Ishikawa (cell line): ENCODE measurements around the gene ZNF248.

Source experiments
- CEBPB ChIP-seq: IDR thresholded peaks from 2 replicates; pipeline ENCODE4 v1.6.1; 2012
- CREB1 ChIP-seq: IDR thresholded peaks from 2 replicates; pipeline ENCODE4 v1.6.1; 2012; ENCODE audit warnings: low read depth
- EGR1 ChIP-seq: IDR thresholded peaks from 2 replicates; pipeline ENCODE4 v1.6.1; 2012
- EP300 ChIP-seq: IDR thresholded peaks from 2 replicates; pipeline ENCODE4 v1.6.1; 2012; ENCODE audit warnings: borderline replicate concordance
- FOXM1 ChIP-seq: IDR thresholded peaks from 2 replicates; pipeline ENCODE4 v1.6.1; 2012; ENCODE audit warnings: low read depth, borderline replicate concordance
- NFIC ChIP-seq: IDR thresholded peaks from 2 replicates; pipeline ENCODE4 v1.6.1; 2012
- RAD21 ChIP-seq: IDR thresholded peaks from 2 replicates; pipeline ENCODE4 v1.6.1; 2012; ENCODE audit warnings: low read depth
- TAF1 ChIP-seq: IDR thresholded peaks from 2 replicates; pipeline ENCODE4 v1.6.1; 2012; ENCODE audit warnings: low read depth, mild to moderate bottlenecking
- TCF12 ChIP-seq: IDR thresholded peaks from 2 replicates; pipeline ENCODE4 v1.6.1; 2012; ENCODE audit warnings: low read depth
- TEAD4 ChIP-seq: IDR thresholded peaks from 2 replicates; pipeline ENCODE4 v1.6.1; 2012
- YY1 ChIP-seq: IDR thresholded peaks from 2 replicates; pipeline ENCODE4 v1.6.1; 2012; ENCODE audit warnings: low read depth
- ZBTB7A ChIP-seq: IDR thresholded peaks from 2 replicates; pipeline ENCODE4 v1.6.1; 2012; ENCODE audit warnings: low read depth
- TF ChIP-seq, protein P1 (sequence below): IDR thresholded peaks from 2 replicates; pipeline ENCODE4 v1.6.1; 2012
- TF ChIP-seq, protein P2 (sequence below): IDR thresholded peaks from 2 replicates; pipeline ENCODE4 v1.6.1; 2012
- TF ChIP-seq, protein P3 (sequence below): IDR thresholded peaks from 2 replicates; pipeline ENCODE4 v1.6.1; 2012; ENCODE audit warnings: low read depth, mild to moderate bottlenecking

Gene ZNF248

DNA sequence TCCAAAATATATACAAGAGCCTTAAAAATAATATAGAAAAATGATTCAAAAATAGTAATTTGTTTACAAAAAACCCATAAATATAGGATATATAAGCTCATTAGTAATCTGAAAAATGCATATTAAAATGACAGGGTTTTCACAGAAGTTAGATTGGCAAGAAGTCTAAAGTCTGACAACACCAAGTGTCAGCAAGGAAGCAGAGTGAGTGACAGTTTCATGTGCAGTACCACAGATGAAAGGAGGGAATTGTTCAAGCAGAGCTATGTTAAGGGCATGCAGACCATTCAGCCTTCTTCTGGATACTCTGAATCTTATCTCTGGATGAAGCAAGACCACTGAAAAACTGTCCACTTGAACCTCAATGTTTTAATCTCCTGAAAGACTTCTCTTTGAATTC, 55.9 kb downstream of the ZNF248 start:
- TF ChIP-seq CEBPB (no peak), RAD21 (no peak), TAF1 (no peak), TCF12 (no peak), YY1 (no peak), TEAD4 (no peak), NFIC (no peak), ZBTB7A (no peak), CREB1 (no peak), EP300 (no peak), FOXM1 (no peak), EGR1 (no peak)
- TF ChIP-seq, protein P1, sequence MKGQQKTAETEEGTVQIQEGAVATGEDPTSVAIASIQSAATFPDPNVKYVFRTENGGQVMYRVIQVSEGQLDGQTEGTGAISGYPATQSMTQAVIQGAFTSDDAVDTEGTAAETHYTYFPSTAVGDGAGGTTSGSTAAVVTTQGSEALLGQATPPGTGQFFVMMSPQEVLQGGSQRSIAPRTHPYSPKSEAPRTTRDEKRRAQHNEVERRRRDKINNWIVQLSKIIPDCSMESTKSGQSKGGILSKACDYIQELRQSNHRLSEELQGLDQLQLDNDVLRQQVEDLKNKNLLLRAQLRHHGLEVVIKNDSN: no peak
- TF ChIP-seq, protein P2, sequence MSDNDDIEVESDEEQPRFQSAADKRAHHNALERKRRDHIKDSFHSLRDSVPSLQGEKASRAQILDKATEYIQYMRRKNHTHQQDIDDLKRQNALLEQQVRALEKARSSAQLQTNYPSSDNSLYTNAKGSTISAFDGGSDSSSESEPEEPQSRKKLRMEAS: no peak
- TF ChIP-seq, protein P3, sequence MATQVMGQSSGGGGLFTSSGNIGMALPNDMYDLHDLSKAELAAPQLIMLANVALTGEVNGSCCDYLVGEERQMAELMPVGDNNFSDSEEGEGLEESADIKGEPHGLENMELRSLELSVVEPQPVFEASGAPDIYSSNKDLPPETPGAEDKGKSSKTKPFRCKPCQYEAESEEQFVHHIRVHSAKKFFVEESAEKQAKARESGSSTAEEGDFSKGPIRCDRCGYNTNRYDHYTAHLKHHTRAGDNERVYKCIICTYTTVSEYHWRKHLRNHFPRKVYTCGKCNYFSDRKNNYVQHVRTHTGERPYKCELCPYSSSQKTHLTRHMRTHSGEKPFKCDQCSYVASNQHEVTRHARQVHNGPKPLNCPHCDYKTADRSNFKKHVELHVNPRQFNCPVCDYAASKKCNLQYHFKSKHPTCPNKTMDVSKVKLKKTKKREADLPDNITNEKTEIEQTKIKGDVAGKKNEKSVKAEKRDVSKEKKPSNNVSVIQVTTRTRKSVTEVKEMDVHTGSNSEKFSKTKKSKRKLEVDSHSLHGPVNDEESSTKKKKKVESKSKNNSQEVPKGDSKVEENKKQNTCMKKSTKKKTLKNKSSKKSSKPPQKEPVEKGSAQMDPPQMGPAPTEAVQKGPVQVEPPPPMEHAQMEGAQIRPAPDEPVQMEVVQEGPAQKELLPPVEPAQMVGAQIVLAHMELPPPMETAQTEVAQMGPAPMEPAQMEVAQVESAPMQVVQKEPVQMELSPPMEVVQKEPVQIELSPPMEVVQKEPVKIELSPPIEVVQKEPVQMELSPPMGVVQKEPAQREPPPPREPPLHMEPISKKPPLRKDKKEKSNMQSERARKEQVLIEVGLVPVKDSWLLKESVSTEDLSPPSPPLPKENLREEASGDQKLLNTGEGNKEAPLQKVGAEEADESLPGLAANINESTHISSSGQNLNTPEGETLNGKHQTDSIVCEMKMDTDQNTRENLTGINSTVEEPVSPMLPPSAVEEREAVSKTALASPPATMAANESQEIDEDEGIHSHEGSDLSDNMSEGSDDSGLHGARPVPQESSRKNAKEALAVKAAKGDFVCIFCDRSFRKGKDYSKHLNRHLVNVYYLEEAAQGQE: no peak

DNA sequence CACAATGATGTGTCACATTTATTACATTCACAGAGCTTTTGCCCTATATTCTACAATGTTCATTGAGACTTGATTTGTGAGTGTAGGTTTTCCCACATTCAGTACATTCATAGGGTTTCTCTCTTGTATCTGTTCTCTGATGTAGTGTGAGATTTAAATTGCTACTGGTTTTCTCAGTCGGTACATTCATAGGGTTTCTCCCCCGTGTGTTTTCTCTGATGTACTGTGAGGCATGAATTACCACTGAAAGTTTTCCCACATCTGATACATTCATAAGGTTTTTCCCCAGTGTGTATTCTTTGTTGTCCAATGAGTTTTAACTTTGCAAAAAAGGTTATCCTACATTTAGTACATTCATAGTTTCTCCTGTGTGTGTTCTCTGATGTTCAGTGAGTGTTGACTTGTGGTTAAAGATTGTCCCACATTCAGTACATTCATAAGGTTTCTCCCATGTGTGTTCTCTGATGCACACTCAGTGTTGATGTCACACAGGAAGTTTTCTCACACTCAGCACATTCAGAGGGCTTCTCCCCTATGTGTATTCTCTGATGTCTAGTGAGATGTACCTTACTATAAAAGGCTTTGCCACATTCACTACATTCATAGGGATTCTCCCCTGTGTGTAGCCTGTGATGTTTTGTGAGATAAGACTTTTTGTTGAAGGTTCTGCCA, 63.0 kb downstream of the ZNF248 start:
- TF ChIP-seq TAF1 (no peak), NFIC (no peak)

DNA sequence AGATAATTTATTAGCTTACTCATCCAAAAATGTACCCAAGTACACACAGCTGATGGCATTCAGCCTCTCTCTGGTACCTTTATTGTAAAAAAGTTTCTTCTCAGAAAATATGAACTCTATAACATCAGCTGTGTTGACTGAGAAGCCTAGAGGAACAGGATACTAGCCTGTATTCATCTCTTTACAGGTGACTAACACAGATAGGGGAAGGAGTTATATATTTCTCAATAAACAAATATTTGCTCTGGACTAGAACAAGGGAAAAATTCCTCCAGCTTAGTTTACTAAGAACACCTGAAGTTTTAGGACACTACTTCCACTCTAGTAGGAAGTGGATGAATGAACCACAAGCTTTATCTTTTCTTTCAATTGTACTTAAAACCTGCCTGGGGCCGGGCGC, 67.8 kb downstream of the ZNF248 start:
- TF ChIP-seq, protein P3: no peak
- TF ChIP-seq EP300 (no peak), TEAD4 (no peak), NFIC (no peak), CREB1 (no peak), ZBTB7A (no peak), CEBPB (no peak), RAD21 (no peak), EGR1 (no peak), YY1 (no peak), TAF1 (no peak), TCF12 (no peak), FOXM1 (no peak)
- TF ChIP-seq, protein P2: no peak
- TF ChIP-seq, protein P1: no peak

DNA sequence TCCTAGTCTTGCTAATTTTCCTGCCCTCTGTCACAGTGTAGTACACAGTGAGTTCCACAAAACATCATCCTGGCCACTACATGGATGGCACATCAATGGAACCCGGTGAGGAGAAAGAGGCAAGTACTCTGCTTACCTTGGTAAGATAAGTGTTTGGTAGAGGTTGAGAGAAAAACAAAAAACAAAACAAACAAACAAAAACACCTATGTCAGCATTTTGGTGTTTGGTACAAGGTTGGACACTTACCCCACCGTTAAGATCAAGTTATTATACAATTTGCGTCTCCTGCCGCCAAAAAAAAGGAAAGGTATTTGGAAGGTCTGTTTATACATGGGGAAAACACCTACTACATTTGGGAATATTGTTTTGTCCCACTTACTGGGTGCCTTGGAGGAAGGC, 72.7 kb downstream of the ZNF248 start:
- TF ChIP-seq EGR1 (no peak), YY1 (no peak)

DNA sequence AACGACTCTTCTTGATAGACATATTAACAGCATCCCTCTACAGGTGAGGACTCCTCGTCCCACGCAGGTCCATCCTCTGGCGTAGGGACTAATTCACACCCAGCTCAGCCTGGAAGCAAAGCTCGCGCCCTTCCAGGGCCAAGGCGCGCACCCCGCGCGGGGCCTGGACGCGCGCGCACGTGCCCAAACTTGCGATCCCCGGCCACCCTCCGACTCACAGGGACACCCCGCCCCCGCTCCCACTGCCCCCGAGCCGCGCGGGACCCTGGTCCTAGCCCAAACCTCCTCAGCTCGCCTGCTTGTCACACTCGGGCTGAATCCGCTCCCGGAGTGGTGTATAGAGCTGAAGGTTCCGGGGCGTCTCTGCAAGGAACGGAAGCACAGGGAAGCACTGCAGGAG, 76.9 kb downstream of the ZNF248 start:
- TF ChIP-seq, protein P1: no peak
- TF ChIP-seq TCF12 (no peak), RAD21 (no peak), CEBPB (no peak), YY1 (no peak), NFIC (no peak), ZBTB7A (no peak), FOXM1 (no peak), EGR1 (no peak), CREB1 (no peak), TAF1 (no peak), EP300 (no peak), TEAD4 (no peak)
- TF ChIP-seq, protein P2: no peak
- TF ChIP-seq, protein P3: no peak
